ENCODE measurements around the gene HOXB13. TPM values are rescaled to one million over a fixed set of nuclear protein-coding genes. Genes with fewer than 3 reads are reported as not detected.

Gene HOXB13
- total and polyA plus RNA-seq, 2 of the 13 experiments (the other 11 are each of a cell fraction or from before 2014, with no cell fraction given) = not detected

DNA sequence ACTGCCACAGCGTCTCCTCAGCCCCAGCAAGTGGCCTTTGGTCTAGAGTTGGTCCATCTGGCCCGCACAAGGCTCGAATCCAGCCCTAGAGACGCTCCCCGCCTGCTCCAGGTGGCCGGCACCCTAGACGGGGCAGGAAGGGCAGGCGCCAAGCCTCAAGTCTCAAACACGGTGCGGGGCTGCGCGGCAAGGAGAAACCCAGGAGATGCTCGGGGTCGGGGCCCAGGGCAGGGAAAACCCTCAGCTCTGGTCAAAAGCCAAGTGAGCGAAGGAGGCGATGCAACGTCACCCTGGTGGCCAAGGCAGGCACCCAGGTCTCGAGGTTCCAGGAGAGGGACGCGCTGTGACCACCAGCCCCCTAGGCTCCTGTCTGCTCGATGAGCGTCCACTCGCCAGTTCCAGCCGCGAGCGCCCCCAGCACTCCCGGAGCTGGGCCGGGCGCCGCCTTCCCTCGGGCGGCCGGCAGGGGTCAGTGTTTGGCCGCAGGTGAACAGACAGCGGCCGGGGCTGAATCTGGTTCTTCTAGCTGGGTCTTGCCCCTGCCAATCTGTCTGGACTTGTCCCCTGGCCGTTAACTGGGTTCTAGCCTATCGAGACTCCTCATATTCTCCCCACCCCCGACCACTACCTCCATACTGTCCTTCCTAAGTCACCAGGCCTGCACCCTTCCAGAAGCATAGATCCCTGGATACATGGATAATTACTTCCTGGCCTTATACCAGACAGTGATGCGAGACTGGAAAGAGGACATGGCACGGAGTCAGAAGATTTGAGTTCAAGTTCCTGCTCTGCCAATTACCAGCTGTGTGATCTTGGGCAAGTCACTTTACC, 50.2 kb downstream of the HOXB13 start (continued):
- TF ChIP-seq ZNF407 (CRISPR knock-in tag; IDR thresholded peaks at IDR 0.05; ENCODE audit: not compliant biosample characterization) (no peak), ZNF598 (CRISPR knock-in tag; IDR thresholded peaks at IDR 0.05; ENCODE audit: borderline replicate concordance) (no peak), GATAD1 (CRISPR knock-in tag; IDR thresholded peaks at IDR 0.05) (no peak), HNRNPLL (IDR thresholded peaks at IDR 0.05; ENCODE audit: low read depth, low read length, poor library complexity, severe bottlenecking) (peak; percentile 49), ZNF296 (CRISPR knock-in tag; conservative IDR thresholded peaks at IDR 0.05) (no peak), NFYB (CRISPR knock-in tag; IDR thresholded peaks at IDR 0.05) (no peak), WIZ (CRISPR knock-in tag; IDR thresholded peaks at IDR 0.05) (peak; percentile 30; the same call in 1 of the 2 replicates), ZNF333 (CRISPR knock-in tag; IDR thresholded peaks at IDR 0.05; ENCODE audit: borderline replicate concordance) (no peak; the same call in 1 of the 2 replicates), EED (CRISPR knock-in tag; IDR thresholded peaks at IDR 0.05) (peak; percentile 91)
- TF ChIP-seq, protein P1, sequence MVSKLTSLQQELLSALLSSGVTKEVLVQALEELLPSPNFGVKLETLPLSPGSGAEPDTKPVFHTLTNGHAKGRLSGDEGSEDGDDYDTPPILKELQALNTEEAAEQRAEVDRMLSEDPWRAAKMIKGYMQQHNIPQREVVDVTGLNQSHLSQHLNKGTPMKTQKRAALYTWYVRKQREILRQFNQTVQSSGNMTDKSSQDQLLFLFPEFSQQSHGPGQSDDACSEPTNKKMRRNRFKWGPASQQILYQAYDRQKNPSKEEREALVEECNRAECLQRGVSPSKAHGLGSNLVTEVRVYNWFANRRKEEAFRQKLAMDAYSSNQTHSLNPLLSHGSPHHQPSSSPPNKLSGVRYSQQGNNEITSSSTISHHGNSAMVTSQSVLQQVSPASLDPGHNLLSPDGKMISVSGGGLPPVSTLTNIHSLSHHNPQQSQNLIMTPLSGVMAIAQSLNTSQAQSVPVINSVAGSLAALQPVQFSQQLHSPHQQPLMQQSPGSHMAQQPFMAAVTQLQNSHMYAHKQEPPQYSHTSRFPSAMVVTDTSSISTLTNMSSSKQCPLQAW (CRISPR knock-in tag; IDR thresholded peaks at IDR 0.05) = peak; percentile 71
- TF ChIP-seq, protein P2, sequence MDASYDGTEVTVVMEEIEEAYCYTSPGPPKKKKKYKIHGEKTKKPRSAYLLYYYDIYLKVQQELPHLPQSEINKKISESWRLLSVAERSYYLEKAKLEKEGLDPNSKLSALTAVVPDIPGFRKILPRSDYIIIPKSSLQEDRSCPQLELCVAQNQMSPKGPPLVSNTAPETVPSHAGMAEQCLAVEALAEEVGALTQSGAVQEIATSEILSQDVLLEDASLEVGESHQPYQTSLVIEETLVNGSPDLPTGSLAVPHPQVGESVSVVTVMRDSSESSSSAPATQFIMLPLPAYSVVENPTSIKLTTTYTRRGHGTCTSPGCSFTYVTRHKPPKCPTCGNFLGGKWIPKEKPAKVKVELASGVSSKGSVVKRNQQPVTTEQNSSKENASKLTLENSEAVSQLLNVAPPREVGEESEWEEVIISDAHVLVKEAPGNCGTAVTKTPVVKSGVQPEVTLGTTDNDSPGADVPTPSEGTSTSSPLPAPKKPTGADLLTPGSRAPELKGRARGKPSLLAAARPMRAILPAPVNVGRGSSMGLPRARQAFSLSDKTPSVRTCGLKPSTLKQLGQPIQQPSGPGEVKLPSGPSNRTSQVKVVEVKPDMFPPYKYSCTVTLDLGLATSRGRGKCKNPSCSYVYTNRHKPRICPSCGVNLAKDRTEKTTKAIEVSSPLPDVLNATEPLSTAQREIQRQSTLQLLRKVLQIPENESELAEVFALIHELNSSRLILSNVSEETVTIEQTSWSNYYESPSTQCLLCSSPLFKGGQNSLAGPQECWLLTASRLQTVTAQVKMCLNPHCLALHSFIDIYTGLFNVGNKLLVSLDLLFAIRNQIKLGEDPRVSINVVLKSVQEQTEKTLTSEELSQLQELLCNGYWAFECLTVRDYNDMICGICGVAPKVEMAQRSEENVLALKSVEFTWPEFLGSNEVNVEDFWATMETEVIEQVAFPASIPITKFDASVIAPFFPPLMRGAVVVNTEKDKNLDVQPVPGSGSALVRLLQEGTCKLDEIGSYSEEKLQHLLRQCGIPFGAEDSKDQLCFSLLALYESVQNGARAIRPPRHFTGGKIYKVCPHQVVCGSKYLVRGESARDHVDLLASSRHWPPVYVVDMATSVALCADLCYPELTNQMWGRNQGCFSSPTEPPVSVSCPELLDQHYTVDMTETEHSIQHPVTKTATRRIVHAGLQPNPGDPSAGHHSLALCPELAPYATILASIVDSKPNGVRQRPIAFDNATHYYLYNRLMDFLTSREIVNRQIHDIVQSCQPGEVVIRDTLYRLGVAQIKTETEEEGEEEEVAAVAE (CRISPR knock-in tag; IDR thresholded peaks at IDR 0.05; ENCODE audit: borderline replicate concordance) = 0 out of 2 replicates have a peak, but pooled peaks have one; percentile 32
- TF ChIP-seq, protein P3, sequence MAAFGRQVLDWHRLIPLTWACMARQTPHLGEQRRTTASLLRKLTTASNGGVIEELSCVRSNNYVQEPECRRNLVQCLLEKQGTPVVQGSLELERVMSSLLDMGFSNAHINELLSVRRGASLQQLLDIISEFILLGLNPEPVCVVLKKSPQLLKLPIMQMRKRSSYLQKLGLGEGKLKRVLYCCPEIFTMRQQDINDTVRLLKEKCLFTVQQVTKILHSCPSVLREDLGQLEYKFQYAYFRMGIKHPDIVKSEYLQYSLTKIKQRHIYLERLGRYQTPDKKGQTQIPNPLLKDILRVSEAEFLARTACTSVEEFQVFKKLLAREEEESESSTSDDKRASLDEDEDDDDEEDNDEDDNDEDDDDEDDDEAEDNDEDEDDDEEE (CRISPR knock-in tag; IDR thresholded peaks at IDR 0.05) = peak; percentile 34; the same call in 1 of the 2 replicates

All from HepG2 (cell line).